Activated CD8-positive, alpha-beta T cell treated with anti-CD3 and anti-CD28 coated beads for 36 hours (primary cell): ENCODE results near the gene CIROP. TPM values are rescaled to one million over a fixed set of nuclear protein-coding genes. Genes with fewer than 3 reads are reported as not detected.

Source experiments
- ATAC-seq: fragments of 200-7000 bp; cut with Tn5 transposase; one replicate; pipeline ENCODE4 v1.10.0; 2021; ENCODE audit warnings: mild to moderate bottlenecking, moderate library complexity
- CTCF ChIA-PET: fragments of 350-600 bp; sonication (Branson Sonifier 250); formaldehyde crosslinking; loops from one replicate; lab custom pipeline; 2021; ENCODE audit warnings: antibody characterized with exemption; lab: Charles Lee
- POLR2A ChIA-PET: fragments of 350-600 bp; sonication (Branson Sonifier 250); formaldehyde crosslinking; loops from one replicate; lab custom pipeline; 2021; ENCODE audit warnings: antibody characterized with exemption; lab: Charles Lee
- DNase-seq: peaks from one replicate; pipeline ENCODE4 v3.0.0-alpha.2; 2020
- H3K27ac Mint-ChIP-seq: one replicate; pipeline ENCODE4 v1.8.0; 2021; ENCODE audit warnings: mild to moderate bottlenecking, mixed read lengths
- H3K27me3 Mint-ChIP-seq: one replicate; pipeline ENCODE4 v1.8.0; 2021; ENCODE audit warnings: mixed read lengths
- H3K36me3 Mint-ChIP-seq: one replicate; pipeline ENCODE4 v1.8.0; 2021; ENCODE audit warnings: low read depth, mixed read lengths
- H3K4me1 Mint-ChIP-seq: one replicate; pipeline ENCODE4 v1.8.0; 2021; ENCODE audit warnings: low read depth, mixed read lengths
- H3K4me3 Mint-ChIP-seq: one replicate; pipeline ENCODE4 v1.8.0; 2021; ENCODE audit warnings: mild to moderate bottlenecking, moderate library complexity, mixed read lengths
- H3K9me3 Mint-ChIP-seq: one replicate; pipeline ENCODE4 v1.8.0; 2021; ENCODE audit warnings: mixed read lengths
- CTCF ChIP-seq: fragments of 200-600 bp; IDR thresholded peaks from one replicate; pipeline ENCODE4 v1.8.0; 2022; ENCODE audit warnings: antibody characterized with exemption, mild to moderate bottlenecking
- intact Hi-C: fragments of 100-400 bp; cut with micrococcal nuclease; formaldehyde crosslinking; loops from one replicate; pipeline ENCODE4 v1.10.0; 2022
- total RNA-seq, 2 experiments: library from RNA; stranded (reverse); gene quantifications; one replicate each; pipeline ENCODE4 v1.2.3, GENCODE V29; 2021

CIROP gene
- total RNA-seq, 2 experiments from 2014 or later = not detected

GRCh38 chr14:23093104-23093503, 11.7 kb downstream of the CIROP start:
- no peak for TF ChIP-seq CTCF
- H3K36me3 Mint-ChIP-seq = peaks cover 39% of the 10 kb centered on the region
- ChIA-PET POLR2A (no interaction called here), CTCF (interaction anchor here (0.7 to 8.6 kb wide), 8 partner anchors 12 to 107 kb away, joined by 3 to 84 read pairs (median 6); partner anchors contain the start of gene CDH24)
- DNase-seq (no peak), ATAC-seq (no peak)
- H3K27ac Mint-ChIP-seq = no peak overlapping the region
- no peaks in the 10 kb centered on the region for H3K9me3 Mint-ChIP-seq
- peaks cover 38% of the 10 kb centered on the region for H3K4me1 Mint-ChIP-seq
- H3K4me3 Mint-ChIP-seq = no peak overlapping the region
- intact Hi-C loops = no loop called here
- H3K27me3 Mint-ChIP-seq = no peaks in the 10 kb centered on the region

GRCh38 chr14:23091294-23092225, 13.2 kb downstream of the CIROP start:
- Mint-ChIP-seq H3K9me3 (no peaks in the 10 kb centered on the region), H3K27ac (no peak overlapping the region), H3K4me1 (peaks cover 36% of the 10 kb centered on the region), H3K27me3 (no peaks in the 10 kb centered on the region), H3K36me3 (peaks cover 37% of the 10 kb centered on the region), H3K4me3 (no peak overlapping the region)
- ChIA-PET POLR2A (interaction anchor here (0.6 to 3.0 kb wide), 5 partner anchors 10 to 1796 kb away, joined by 3 to 10 read pairs (median 4); no protein-coding TSS in a partner anchor), CTCF (interaction anchor here (0.6 to 8.6 kb wide), 12 partner anchors 10 to 512 kb away, joined by 3 to 84 read pairs (median 6); partner anchors contain the start of gene CDH24)
- ATAC-seq (no peak), DNase-seq (no peak)
- TF ChIP-seq CTCF = no peak
- intact Hi-C loops = no loop called here

- H3K27ac Mint-ChIP-seq = no peak overlapping the region
- H3K9me3 Mint-ChIP-seq = no peaks in the 10 kb centered on the region
- TF ChIP-seq CTCF = no peak
- intact Hi-C loops = no loop called here
- peaks cover 43% of the 10 kb centered on the region for H3K36me3 Mint-ChIP-seq
- H3K4me3 Mint-ChIP-seq = no peak overlapping the region
- ChIA-PET POLR2A (interaction anchor here (2.9 to 3.0 kb wide), 2 partner anchors 8 to 13 kb away, joined by 10 read pairs; no protein-coding TSS in a partner anchor), CTCF (interaction anchor here (1.0 to 8.6 kb wide), 8 partner anchors 9 to 96 kb away, joined by 3 to 84 read pairs (median 3); no protein-coding TSS in a partner anchor)
- DNase-seq (no peak), ATAC-seq (no peak)
- peaks cover 46% of the 10 kb centered on the region for H3K4me1 Mint-ChIP-seq
- no peaks in the 10 kb centered on the region for H3K27me3 Mint-ChIP-seq
Observed at GRCh38 chr14:23090254-23090636, 14.5 kb downstream of the CIROP start.

GRCh38 chr14:23089498-23090253, 15.1 kb downstream of the CIROP start:
- Mint-ChIP-seq H3K27me3 (no peaks in the 10 kb centered on the region), H3K4me3 (no peak overlapping the region), H3K4me1 (peaks cover 48% of the 10 kb centered on the region), H3K27ac (no peak overlapping the region), H3K36me3 (peaks cover 45% of the 10 kb centered on the region), H3K9me3 (no peaks in the 10 kb centered on the region)
- intact Hi-C loops = no loop called here
- no peak for DNase-seq
- CTCF ChIA-PET = interaction anchor here (0.7 to 8.6 kb wide), 10 partner anchors 10 to 103 kb away, joined by 3 to 84 read pairs (median 3); no protein-coding TSS in a partner anchor
- ATAC-seq = no peak
- no peak for TF ChIP-seq CTCF
- POLR2A ChIA-PET = interaction anchor here (1.0 to 3.0 kb wide), 3 partner anchors 8 to 13 kb away, joined by 3 to 10 read pairs (median 10); no protein-coding TSS in a partner anchor
